Tibial nerve (tissue), 4 donors: ENCODE measurements around the gene RAB36. TPM values are rescaled to one million over a fixed set of nuclear protein-coding genes. Genes with fewer than 3 reads are reported as not detected.

Source experiments
- DNase-seq, 2 donors: peaks; one replicate each; pipeline ENCODE4 v3.0.0-alpha.2; 2019; ENCODE audit warnings: low spot score in 2 of 2
- H3K27ac ChIP-seq, 4 donors: fragments of 200-600 bp; sonication (generic) in 3 of 4; one replicate each; pipeline ENCODE4 v1.5.1; 2017 to 2019; ENCODE audit warnings: mild to moderate bottlenecking in 1 of 4
- H3K27me3 ChIP-seq, 2 donors: fragments of 200-600 bp; sonication (generic) in 1 of 2; one replicate each; pipeline versions ENCODE4 v1.5.1 to v1.6.0; 2017 to 2019
- H3K36me3 ChIP-seq, 3 donors: fragments of 200-600 bp; sonication (generic); one replicate each; pipeline ENCODE4 v1.5.1; 2018 to 2019
- H3K4me1 ChIP-seq, 4 donors: fragments of 200-600 bp; sonication (generic) in 3 of 4; one replicate each; pipeline ENCODE4 v1.5.1; 2017 to 2019
- H3K4me3 ChIP-seq, 4 donors: fragments of 200-600 bp; sonication (generic) in 3 of 4; one replicate each; pipeline ENCODE4 v1.5.1; 2017 to 2019; ENCODE audit warnings: mild to moderate bottlenecking in 1 of 4, moderate library complexity in 1 of 4
- H3K9me3 ChIP-seq, 4 donors: fragments of 200-600 bp; sonication (generic) in 3 of 4; one replicate each; pipeline ENCODE4 v1.5.1; 2017 to 2019
- CTCF ChIP-seq, 5 experiments: fragments of 200-600 bp in 3 of 5; fragments of 450-650 bp in 2 of 5; sonication (generic) in 3 of 5; IDR thresholded peaks; one replicate each; pipeline ENCODE4 v1.5.1; 2016 to 2019; ENCODE audit warnings: antibody characterized with exemption in 5 of 5, mild to moderate bottlenecking in 3 of 5, moderate library complexity in 2 of 5
- EP300 ChIP-seq, 2 donors: sonication (generic); formaldehyde crosslinking; IDR thresholded peaks; one replicate each; pipeline ENCODE4 v1.6.1; 2017; ENCODE audit warnings: antibody characterized with exemption in 2 of 2, mild to moderate bottlenecking in 1 of 2
- POLR2A ChIP-seq, 2 donors: fragments of 450-650 bp; IDR thresholded peaks; one replicate each; pipeline ENCODE4 v1.6.1; 2017; ENCODE audit warnings: antibody characterized with exemption in 2 of 2, mild to moderate bottlenecking in 2 of 2, moderate library complexity in 2 of 2
- WGBS, 2 donors: methylation state at CpG; one replicate each; pipeline ENCODE4 v1.1.5; 2018; 5-methylcytosine and 5-hydroxymethylcytosine counted together
- total RNA-seq, 4 donors: library from RNA; depleted of rRNA; stranded (reverse); fragments of >200 nt; gene quantifications; one replicate each; pipeline ENCODE4 v1.1.0, GENCODE V29; 2016

RAB36 gene
- total RNA-seq, 4 donors from 2014 or later = 4.9 to 7.5 (median 6.1) TPM

- Histone ChIP-seq H3K27me3 (no peaks in the 10 kb centered on the region), H3K4me1 (peaks cover 0 to 10% (median 3%) of the 10 kb centered on the region in 4 donors), H3K9me3 (no peaks in the 10 kb centered on the region), H3K4me3 (no peak overlapping the region), H3K27ac (no peak overlapping the region), H3K36me3 (no peaks in the 10 kb centered on the region)
- TF ChIP-seq POLR2A (IDR thresholded peaks at IDR 0.05) (no peak), CTCF (IDR thresholded peaks at IDR 0.05) (no peak), EP300 (IDR thresholded peaks at IDR 0.05) (no peak)
- no peak for DNase-seq
- WGBS, 2 donors = 93% methylated on average over 7 of the region's 7 CpGs
Observed at GRCh38 chr22:23108249-23109078, 36.8 kb upstream of the RAB36 start.

GRCh38 chr22:23109079-23109347 is 36.3 kb upstream of the RAB36 start:
- 82 to 84% methylated on average over 2 to 6 of the region's 6 CpGs for WGBS, 2 donors
- H3K27ac ChIP-seq = no peak overlapping the region
- H3K4me1 ChIP-seq = peaks cover 0 to 15% (median 5%) of the 10 kb centered on the region in 4 donors
- H3K27me3 ChIP-seq = no peaks in the 10 kb centered on the region
- DNase-seq = no peak
- TF ChIP-seq POLR2A (IDR thresholded peaks at IDR 0.05) (no peak), CTCF (IDR thresholded peaks at IDR 0.05) (no peak), EP300 (IDR thresholded peaks at IDR 0.05) (no peak)
- H3K4me3 ChIP-seq = no peak overlapping the region
- H3K9me3 ChIP-seq = no peaks in the 10 kb centered on the region
- H3K36me3 ChIP-seq = no peaks in the 10 kb centered on the region

- Histone ChIP-seq H3K4me3 (no peak overlapping the region), H3K27ac (no peak overlapping the region), H3K9me3 (no peaks in the 10 kb centered on the region), H3K4me1 (peaks cover 0 to 20% (median 7%) of the 10 kb centered on the region in 4 donors), H3K27me3 (no peaks in the 10 kb centered on the region), H3K36me3 (no peaks in the 10 kb centered on the region)
- WGBS, 2 donors = 71% methylated on average over 5 of the region's 5 CpGs; no CpG with 5 or more reads in 1 of the 2 donors
- DNase-seq = no peak
- TF ChIP-seq EP300 (IDR thresholded peaks at IDR 0.05) = no peak
- TF ChIP-seq POLR2A (IDR thresholded peaks at IDR 0.05) = no peak
- TF ChIP-seq CTCF (IDR thresholded peaks at IDR 0.05) = no peak
Observed at GRCh38 chr22:23109441-23109978, 35.8 kb upstream of the RAB36 start.

- Histone ChIP-seq H3K27me3 (no peaks in the 10 kb centered on the region), H3K4me1 (peaks cover 0 to 25% (median 9%) of the 10 kb centered on the region in 4 donors), H3K9me3 (no peaks in the 10 kb centered on the region), H3K4me3 (no peak overlapping the region), H3K36me3 (no peaks in the 10 kb centered on the region), H3K27ac (no peak overlapping the region)
- 74 to 92% methylated on average over 9 to 10 of the region's 10 CpGs for WGBS, 2 donors
- TF ChIP-seq EP300 (IDR thresholded peaks at IDR 0.05) = no peak
- TF ChIP-seq POLR2A (IDR thresholded peaks at IDR 0.05) = no peak
- TF ChIP-seq CTCF (IDR thresholded peaks at IDR 0.05) = no peak
- DNase-seq = no peak
Observed at GRCh38 chr22:23110190-23110921, 34.9 kb upstream of the RAB36 start.
